ENCODE results near the gene MRPS25. TPM values are rescaled to one million over a fixed set of nuclear protein-coding genes. Genes with fewer than 3 reads are reported as not detected.

The MRPS25 gene
- total and polyA plus RNA-seq, 9 of the 15 experiments (the other 6 are each of a cell fraction or from before 2014, with no cell fraction given): 34.3 to 129 (median 78.2) TPM

DNA sequence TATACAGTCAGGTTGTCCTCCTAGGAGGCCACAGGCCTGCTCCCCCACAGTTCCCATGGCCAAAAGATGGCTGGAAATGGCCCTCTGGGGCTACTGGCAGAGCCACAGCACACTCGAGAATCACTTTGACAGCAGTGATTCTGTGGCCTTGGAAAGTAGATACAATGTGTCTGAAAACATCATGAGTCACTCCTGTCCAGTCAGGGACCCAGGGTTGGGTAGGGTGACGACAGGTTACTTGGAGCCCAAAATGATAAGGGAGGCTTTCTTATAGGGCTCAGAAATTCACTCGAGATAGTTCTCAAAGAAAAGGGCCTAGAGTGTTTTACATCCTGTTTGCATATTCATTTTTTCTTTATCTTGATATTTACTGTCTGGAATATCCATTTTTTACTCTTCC, 24.3 kb downstream of the MRPS25 start (continued):
- TF ChIP-seq, protein P1, sequence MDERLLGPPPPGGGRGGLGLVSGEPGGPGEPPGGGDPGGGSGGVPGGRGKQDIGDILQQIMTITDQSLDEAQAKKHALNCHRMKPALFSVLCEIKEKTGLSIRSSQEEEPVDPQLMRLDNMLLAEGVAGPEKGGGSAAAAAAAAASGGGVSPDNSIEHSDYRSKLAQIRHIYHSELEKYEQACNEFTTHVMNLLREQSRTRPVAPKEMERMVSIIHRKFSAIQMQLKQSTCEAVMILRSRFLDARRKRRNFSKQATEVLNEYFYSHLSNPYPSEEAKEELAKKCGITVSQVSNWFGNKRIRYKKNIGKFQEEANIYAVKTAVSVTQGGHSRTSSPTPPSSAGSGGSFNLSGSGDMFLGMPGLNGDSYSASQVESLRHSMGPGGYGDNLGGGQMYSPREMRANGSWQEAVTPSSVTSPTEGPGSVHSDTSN (CRISPR knock-in tag; IDR thresholded peaks at IDR 0.05; ENCODE audit: low read depth): no peak
- TF ChIP-seq, protein P1 (tag; conservative IDR thresholded peaks at IDR 0.05; ENCODE audit: low read depth): peak; percentile 71
- TF ChIP-seq DPF2 (IDR thresholded peaks at IDR 0.05) (peak; percentile 46), POLR2B (IDR thresholded peaks at IDR 0.05; ENCODE audit: low read depth, partially characterized antibody) (peak; percentile 41), ZNF696 (CRISPR knock-in tag; conservative IDR thresholded peaks at IDR 0.05) (no peak), MCM5 (IDR thresholded peaks at IDR 0.05; ENCODE audit: low read depth) (no peak), SETDB1 (IDR thresholded peaks at IDR 0.05; ENCODE audit: low read length) (no peak), NFE2 (IDR thresholded peaks at IDR 0.05; ENCODE audit: low read depth) (peak; percentile 67), ZNF639 (CRISPR knock-in tag; conservative IDR thresholded peaks at IDR 0.05 in 1 of 2, IDR thresholded peaks at IDR 0.05 in 1 of 2) (0 out of 4 replicates have a peak, but pooled peaks of 1 of the 2 experiments have one; percentile 24), TEAD1 (CRISPR knock-in tag; IDR thresholded peaks at IDR 0.05) (no peak), DEAF1 (CRISPR knock-in tag; IDR thresholded peaks at IDR 0.05) (0 out of 2 replicates have a peak, but pooled peaks have one; percentile 11)
- TF ChIP-seq, protein P2, sequence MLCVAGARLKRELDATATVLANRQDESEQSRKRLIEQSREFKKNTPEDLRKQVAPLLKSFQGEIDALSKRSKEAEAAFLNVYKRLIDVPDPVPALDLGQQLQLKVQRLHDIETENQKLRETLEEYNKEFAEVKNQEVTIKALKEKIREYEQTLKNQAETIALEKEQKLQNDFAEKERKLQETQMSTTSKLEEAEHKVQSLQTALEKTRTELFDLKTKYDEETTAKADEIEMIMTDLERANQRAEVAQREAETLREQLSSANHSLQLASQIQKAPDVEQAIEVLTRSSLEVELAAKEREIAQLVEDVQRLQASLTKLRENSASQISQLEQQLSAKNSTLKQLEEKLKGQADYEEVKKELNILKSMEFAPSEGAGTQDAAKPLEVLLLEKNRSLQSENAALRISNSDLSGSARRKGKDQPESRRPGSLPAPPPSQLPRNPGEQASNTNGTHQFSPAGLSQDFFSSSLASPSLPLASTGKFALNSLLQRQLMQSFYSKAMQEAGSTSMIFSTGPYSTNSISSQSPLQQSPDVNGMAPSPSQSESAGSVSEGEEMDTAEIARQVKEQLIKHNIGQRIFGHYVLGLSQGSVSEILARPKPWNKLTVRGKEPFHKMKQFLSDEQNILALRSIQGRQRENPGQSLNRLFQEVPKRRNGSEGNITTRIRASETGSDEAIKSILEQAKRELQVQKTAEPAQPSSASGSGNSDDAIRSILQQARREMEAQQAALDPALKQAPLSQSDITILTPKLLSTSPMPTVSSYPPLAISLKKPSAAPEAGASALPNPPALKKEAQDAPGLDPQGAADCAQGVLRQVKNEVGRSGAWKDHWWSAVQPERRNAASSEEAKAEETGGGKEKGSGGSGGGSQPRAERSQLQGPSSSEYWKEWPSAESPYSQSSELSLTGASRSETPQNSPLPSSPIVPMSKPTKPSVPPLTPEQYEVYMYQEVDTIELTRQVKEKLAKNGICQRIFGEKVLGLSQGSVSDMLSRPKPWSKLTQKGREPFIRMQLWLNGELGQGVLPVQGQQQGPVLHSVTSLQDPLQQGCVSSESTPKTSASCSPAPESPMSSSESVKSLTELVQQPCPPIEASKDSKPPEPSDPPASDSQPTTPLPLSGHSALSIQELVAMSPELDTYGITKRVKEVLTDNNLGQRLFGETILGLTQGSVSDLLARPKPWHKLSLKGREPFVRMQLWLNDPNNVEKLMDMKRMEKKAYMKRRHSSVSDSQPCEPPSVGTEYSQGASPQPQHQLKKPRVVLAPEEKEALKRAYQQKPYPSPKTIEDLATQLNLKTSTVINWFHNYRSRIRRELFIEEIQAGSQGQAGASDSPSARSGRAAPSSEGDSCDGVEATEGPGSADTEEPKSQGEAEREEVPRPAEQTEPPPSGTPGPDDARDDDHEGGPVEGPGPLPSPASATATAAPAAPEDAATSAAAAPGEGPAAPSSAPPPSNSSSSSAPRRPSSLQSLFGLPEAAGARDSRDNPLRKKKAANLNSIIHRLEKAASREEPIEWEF (CRISPR knock-in tag; IDR thresholded peaks at IDR 0.05): no peak
- TF ChIP-seq, protein P3, sequence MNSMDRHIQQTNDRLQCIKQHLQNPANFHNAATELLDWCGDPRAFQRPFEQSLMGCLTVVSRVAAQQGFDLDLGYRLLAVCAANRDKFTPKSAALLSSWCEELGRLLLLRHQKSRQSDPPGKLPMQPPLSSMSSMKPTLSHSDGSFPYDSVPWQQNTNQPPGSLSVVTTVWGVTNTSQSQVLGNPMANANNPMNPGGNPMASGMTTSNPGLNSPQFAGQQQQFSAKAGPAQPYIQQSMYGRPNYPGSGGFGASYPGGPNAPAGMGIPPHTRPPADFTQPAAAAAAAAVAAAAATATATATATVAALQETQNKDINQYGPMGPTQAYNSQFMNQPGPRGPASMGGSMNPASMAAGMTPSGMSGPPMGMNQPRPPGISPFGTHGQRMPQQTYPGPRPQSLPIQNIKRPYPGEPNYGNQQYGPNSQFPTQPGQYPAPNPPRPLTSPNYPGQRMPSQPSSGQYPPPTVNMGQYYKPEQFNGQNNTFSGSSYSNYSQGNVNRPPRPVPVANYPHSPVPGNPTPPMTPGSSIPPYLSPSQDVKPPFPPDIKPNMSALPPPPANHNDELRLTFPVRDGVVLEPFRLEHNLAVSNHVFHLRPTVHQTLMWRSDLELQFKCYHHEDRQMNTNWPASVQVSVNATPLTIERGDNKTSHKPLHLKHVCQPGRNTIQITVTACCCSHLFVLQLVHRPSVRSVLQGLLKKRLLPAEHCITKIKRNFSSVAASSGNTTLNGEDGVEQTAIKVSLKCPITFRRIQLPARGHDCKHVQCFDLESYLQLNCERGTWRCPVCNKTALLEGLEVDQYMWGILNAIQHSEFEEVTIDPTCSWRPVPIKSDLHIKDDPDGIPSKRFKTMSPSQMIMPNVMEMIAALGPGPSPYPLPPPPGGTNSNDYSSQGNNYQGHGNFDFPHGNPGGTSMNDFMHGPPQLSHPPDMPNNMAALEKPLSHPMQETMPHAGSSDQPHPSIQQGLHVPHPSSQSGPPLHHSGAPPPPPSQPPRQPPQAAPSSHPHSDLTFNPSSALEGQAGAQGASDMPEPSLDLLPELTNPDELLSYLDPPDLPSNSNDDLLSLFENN (IDR thresholded peaks at IDR 0.05; ENCODE audit: low read depth in 2 of 2, low read length in 2 of 2): no peak

All from K562 (cell line).